Activated CD8-positive, alpha-beta T cell treated with anti-CD3 and anti-CD28 coated beads for 36 hours (primary cell): ENCODE measurements around the gene BCOR. TPM values are rescaled to one million over a fixed set of nuclear protein-coding genes. Genes with fewer than 3 reads are reported as not detected.

Source experiments
- ATAC-seq: fragments of 200-7000 bp; cut with Tn5 transposase; one replicate; pipeline ENCODE4 v1.10.0; 2021; ENCODE audit warnings: mild to moderate bottlenecking, moderate library complexity
- CTCF ChIA-PET: fragments of 350-600 bp; sonication (Branson Sonifier 250); formaldehyde crosslinking; loops from one replicate; lab custom pipeline; 2021; ENCODE audit warnings: antibody characterized with exemption; lab: Charles Lee
- POLR2A ChIA-PET: fragments of 350-600 bp; sonication (Branson Sonifier 250); formaldehyde crosslinking; loops from one replicate; lab custom pipeline; 2021; ENCODE audit warnings: antibody characterized with exemption; lab: Charles Lee
- DNase-seq: peaks from one replicate; pipeline ENCODE4 v3.0.0-alpha.2; 2020
- H3K27ac Mint-ChIP-seq: one replicate; pipeline ENCODE4 v1.8.0; 2021; ENCODE audit warnings: mild to moderate bottlenecking, mixed read lengths
- H3K27me3 Mint-ChIP-seq: one replicate; pipeline ENCODE4 v1.8.0; 2021; ENCODE audit warnings: mixed read lengths
- H3K36me3 Mint-ChIP-seq: one replicate; pipeline ENCODE4 v1.8.0; 2021; ENCODE audit warnings: low read depth, mixed read lengths
- H3K4me1 Mint-ChIP-seq: one replicate; pipeline ENCODE4 v1.8.0; 2021; ENCODE audit warnings: low read depth, mixed read lengths
- H3K4me3 Mint-ChIP-seq: one replicate; pipeline ENCODE4 v1.8.0; 2021; ENCODE audit warnings: mild to moderate bottlenecking, moderate library complexity, mixed read lengths
- H3K9me3 Mint-ChIP-seq: one replicate; pipeline ENCODE4 v1.8.0; 2021; ENCODE audit warnings: mixed read lengths
- CTCF ChIP-seq: fragments of 200-600 bp; IDR thresholded peaks from one replicate; pipeline ENCODE4 v1.8.0; 2022; ENCODE audit warnings: antibody characterized with exemption, mild to moderate bottlenecking
- intact Hi-C: fragments of 100-400 bp; cut with micrococcal nuclease; formaldehyde crosslinking; loops from one replicate; pipeline ENCODE4 v1.10.0; 2022
- total RNA-seq, 2 experiments: library from RNA; stranded (reverse); gene quantifications; one replicate each; pipeline ENCODE4 v1.2.3, GENCODE V29; 2021

BCOR gene
- total RNA-seq, 2 experiments from 2014 or later = 38.3 to 39.6 TPM

- Mint-ChIP-seq H3K4me3 (peak overlapping the region; percentile 57), H3K27me3 (no peaks in the 10 kb centered on the region), H3K27ac (no peak overlapping the region), H3K9me3 (no peaks in the 10 kb centered on the region), H3K4me1 (peaks cover 13% of the 10 kb centered on the region), H3K36me3 (no peaks in the 10 kb centered on the region)
- no peak for TF ChIP-seq CTCF
- ATAC-seq (no peak), DNase-seq (no peak)
- CTCF ChIA-PET = interaction anchor here (1.3 kb wide), 1 partner anchor 135 kb away, joined by 3 read pairs; no protein-coding TSS in a partner anchor
- intact Hi-C loops = no loop called here
- POLR2A ChIA-PET = interaction anchor here (0.6 kb wide), 1 partner anchor 30 kb away, joined by 3 read pairs; no protein-coding TSS in a partner anchor
Measured at GRCh38 chrX:40145001-40145922, 47.5 kb upstream of the BCOR start.

DNA sequence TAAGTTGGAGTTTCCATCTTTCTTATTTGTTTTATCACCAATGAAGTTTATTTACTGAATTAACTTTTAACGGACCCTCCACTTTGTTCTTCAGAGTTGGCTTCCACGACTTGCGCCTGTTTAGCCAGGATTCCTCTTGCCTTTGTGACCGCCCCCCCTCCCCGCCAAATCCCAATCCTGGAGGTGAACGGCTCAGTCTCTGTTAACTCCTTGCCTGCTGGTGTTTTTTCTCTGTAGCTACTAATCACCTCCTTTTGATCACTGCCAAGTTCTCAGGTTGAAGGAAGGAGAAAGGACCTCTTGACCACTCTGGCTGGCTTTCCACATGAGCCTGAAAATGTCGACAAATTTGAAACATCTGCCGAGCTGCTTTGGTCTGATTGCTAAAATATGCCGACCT, 46.8 kb upstream of the BCOR start:
- ChIA-PET POLR2A (no interaction called here), CTCF (no interaction called here)
- no peaks in the 10 kb centered on the region for H3K27me3 Mint-ChIP-seq
- TF ChIP-seq CTCF = no peak
- no peak overlapping the region for H3K4me3 Mint-ChIP-seq
- ATAC-seq = no peak
- DNase-seq = no peak
- H3K4me1 Mint-ChIP-seq = peaks cover 13% of the 10 kb centered on the region
- intact Hi-C loops = no loop called here
- no peak overlapping the region for H3K27ac Mint-ChIP-seq
- H3K9me3 Mint-ChIP-seq = no peaks in the 10 kb centered on the region
- no peaks in the 10 kb centered on the region for H3K36me3 Mint-ChIP-seq

GRCh38 chrX:40143987-40144386, 46.2 kb upstream of the BCOR start:
- no peaks in the 10 kb centered on the region for H3K9me3 Mint-ChIP-seq
- no peak overlapping the region for H3K27ac Mint-ChIP-seq
- ATAC-seq (no peak), DNase-seq (no peak)
- ChIA-PET CTCF (no interaction called here), POLR2A (no interaction called here)
- peaks cover 12% of the 10 kb centered on the region for H3K4me1 Mint-ChIP-seq
- H3K36me3 Mint-ChIP-seq = no peaks in the 10 kb centered on the region
- TF ChIP-seq CTCF = no peak
- no peaks in the 10 kb centered on the region for H3K27me3 Mint-ChIP-seq
- H3K4me3 Mint-ChIP-seq = no peak overlapping the region
- intact Hi-C loops = no loop called here

- Mint-ChIP-seq H3K27ac (no peak overlapping the region), H3K4me1 (peaks cover 4% of the 10 kb centered on the region), H3K36me3 (no peaks in the 10 kb centered on the region), H3K9me3 (no peaks in the 10 kb centered on the region), H3K4me3 (no peak overlapping the region), H3K27me3 (no peaks in the 10 kb centered on the region)
- intact Hi-C loops = no loop called here
- ATAC-seq (no peak), DNase-seq (no peak)
- no peak for TF ChIP-seq CTCF
- CTCF ChIA-PET = no interaction called here
- POLR2A ChIA-PET = no interaction called here
Measured at GRCh38 chrX:40143001-40143400, 45.2 kb upstream of the BCOR start.

DNA sequence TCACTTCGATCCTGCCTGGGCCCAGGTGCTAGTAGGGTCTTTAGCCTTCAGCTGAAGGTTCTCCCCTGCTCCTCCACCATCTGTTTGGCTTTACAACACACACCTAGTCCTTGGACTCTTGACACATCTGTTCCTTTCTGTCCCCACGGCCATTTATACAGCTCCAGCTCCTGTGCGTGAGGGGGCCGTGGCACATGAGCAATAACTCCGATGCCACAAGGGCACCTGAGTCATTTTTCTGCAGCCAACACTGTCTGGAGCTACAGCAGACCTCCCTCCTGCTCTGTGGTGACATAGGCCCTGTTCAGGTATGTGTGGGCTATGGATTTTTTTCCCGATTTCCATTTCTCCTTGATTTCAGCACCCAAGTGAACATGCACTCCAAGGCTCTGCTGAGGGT, 44.7 kb upstream of the BCOR start:
- DNase-seq (no peak), ATAC-seq (no peak)
- CTCF ChIA-PET = interaction anchor here (1.2 kb wide), 1 partner anchor 46 kb away, joined by 3 read pairs; no protein-coding TSS in a partner anchor
- Mint-ChIP-seq H3K27ac (no peak overlapping the region), H3K27me3 (no peaks in the 10 kb centered on the region), H3K4me1 (peaks cover 4% of the 10 kb centered on the region), H3K9me3 (no peaks in the 10 kb centered on the region), H3K36me3 (no peaks in the 10 kb centered on the region), H3K4me3 (no peak overlapping the region)
- TF ChIP-seq CTCF = no peak
- POLR2A ChIA-PET = no interaction called here
- intact Hi-C loops = no loop called here
